Endothelial cell of umbilical vein (primary cell): ENCODE results near the gene YY1. TPM values are rescaled to one million over a fixed set of nuclear protein-coding genes. Genes with fewer than 3 reads are reported as not detected.

Source experiments
- BruUV-seq: library from RNA; stranded (reverse); fragments of 400-500 nt; replicated peaks from 2 replicates; lab custom pipeline; 2021; lab: Mats Ljungman, UMichigan
- CTCF ChIA-PET: fragments of 300-600, 350-600 bp; sonication (Branson Sonifier 250); formaldehyde crosslinking; loops from one replicate; lab custom pipeline; 2021; ENCODE audit warnings: antibody characterized with exemption, inconsistent platforms; lab: Charles Lee
- POLR2A ChIA-PET: fragments of 300-600, 350-600 bp; sonication (Branson Sonifier 250); formaldehyde crosslinking; loops from one replicate; lab custom pipeline; 2021; ENCODE audit warnings: antibody characterized with exemption, inconsistent platforms; lab: Charles Lee
- DNase-seq: peaks from one replicate; pipeline ENCODE4 v3.0.0-alpha.2; 2011; ENCODE audit warnings: low read depth, low spot score
- FAIRE-seq: peaks from 2 replicates; lab custom pipeline; 2011; peaks lifted over from hg19 to GRCh38; lab: Jason Lieb, UNC
- H2AFZ ChIP-seq: 2 replicates; pipeline ENCODE4 v1.6.0; 2012; ENCODE audit warnings: low read depth, low read length, control low read depth, inconsistent platforms
- H3K27ac ChIP-seq: 2 replicates; pipeline ENCODE4 v1.5.1; 2011; ENCODE audit warnings: low read depth, mild to moderate bottlenecking, control low read depth, low read length, moderate library complexity; ENCODE audit not compliant: insufficient read depth
- H3K27me3 ChIP-seq, 2 experiments: 2 replicates each; pipeline versions ENCODE4 v1.6.0 to v1.6.1; 2011; ENCODE audit warnings: low read length in 2 of 2, mixed read lengths in 1 of 2; ENCODE audit not compliant: control insufficient read depth in 2 of 2, insufficient read depth in 2 of 2
- H3K36me3 ChIP-seq, 2 experiments: 2 replicates in 1 of 2; 3 replicates in 1 of 2; pipeline ENCODE4 v1.5.1; 2011; ENCODE audit warnings: low read length in 2 of 2, mild to moderate bottlenecking in 1 of 2, moderate library complexity in 1 of 2; ENCODE audit not compliant: control insufficient read depth in 2 of 2, insufficient read depth in 2 of 2; ENCODE audit errors: extremely low read depth in 1 of 2
- H3K4me1 ChIP-seq: 3 replicates; pipeline ENCODE4 v1.5.1; 2011; ENCODE audit warnings: mild to moderate bottlenecking, low read length; ENCODE audit not compliant: control insufficient read depth, insufficient read depth; ENCODE audit errors: extremely low read depth
- H3K4me2 ChIP-seq: 2 replicates; pipeline ENCODE4 v1.6.1; 2011; ENCODE audit warnings: low read length, control low read depth, mixed read lengths; ENCODE audit not compliant: insufficient read depth
- H3K4me3 ChIP-seq, 3 experiments: fragments of 200-600 bp in 1 of 3; sonication (generic), shearing (Covaris generic) in 1 of 3; replicated peaks in 1 of 3; 2 replicates each; pipeline ENCODE4 v1.5.1; 2011 to 2016; ENCODE audit warnings: control low read depth in 3 of 3, low read length in 3 of 3, mild to moderate bottlenecking in 2 of 3, inconsistent platforms in 1 of 3, low read depth in 1 of 3, moderate library complexity in 1 of 3; ENCODE audit not compliant: insufficient read depth in 1 of 3
- H3K79me2 ChIP-seq: 2 replicates; pipeline ENCODE4 v1.6.0; 2012; ENCODE audit warnings: low read length, inconsistent platforms; ENCODE audit not compliant: control insufficient read depth, insufficient read depth
- H3K9ac ChIP-seq: replicated peaks from 2 replicates; pipeline ENCODE3; 2011; ENCODE audit warnings: low read length, control low read depth; ENCODE audit not compliant: insufficient read depth; ENCODE audit errors: extremely low read depth
- H3K9me1 ChIP-seq: replicated peaks from 3 replicates; pipeline ENCODE4 v1.6.0; 2011; ENCODE audit warnings: mild to moderate bottlenecking, low read length; ENCODE audit not compliant: control insufficient read depth, insufficient read depth; ENCODE audit errors: extremely low read depth
- H3K9me3 ChIP-seq: replicated peaks from 2 replicates; pipeline ENCODE4 v1.5.1; 2012; ENCODE audit warnings: low read length, inconsistent platforms; ENCODE audit not compliant: control insufficient read depth, insufficient read depth
- H4K20me1 ChIP-seq: replicated peaks from 2 replicates; pipeline ENCODE3; 2011; ENCODE audit warnings: mild to moderate bottlenecking, low read length; ENCODE audit not compliant: control insufficient read depth, insufficient read depth; ENCODE audit errors: extremely low read depth
- CTCF ChIP-seq, 2 donors: IDR thresholded peaks; 1 replicate in 1 of 2; 2 replicates in 1 of 2; pipeline ENCODE4 v1.5.1; 2011; ENCODE audit warnings: low read length in 2 of 2, mild to moderate bottlenecking in 2 of 2, moderate library complexity in 2 of 2, control low read depth in 1 of 2, inconsistent platforms in 1 of 2, low read depth in 1 of 2; ENCODE audit not compliant: insufficient read depth in 1 of 2; ENCODE audit errors: extremely low read depth in 1 of 2
- FOS ChIP-seq: IDR thresholded peaks from 2 replicates; pipeline ENCODE4 v1.6.1; 2011; ENCODE audit warnings: mild to moderate bottlenecking, low read length, moderate library complexity, borderline replicate concordance; ENCODE audit not compliant: insufficient read depth
- GATA2 ChIP-seq: IDR thresholded peaks from 2 replicates; pipeline ENCODE4 v1.7.0; 2011; ENCODE audit warnings: low read depth, mild to moderate bottlenecking, moderate library complexity, mixed read lengths, low read length; ENCODE audit not compliant: insufficient read length, insufficient read depth
- MAX ChIP-seq: IDR thresholded peaks from 2 replicates; pipeline ENCODE4 v1.6.1; 2011; ENCODE audit not compliant: insufficient read depth, insufficient read length
- MYC ChIP-seq: IDR thresholded peaks from one replicate; pipeline ENCODE4 v1.6.1; 2011; ENCODE audit warnings: mild to moderate bottlenecking, low read depth, low read length
- dilution Hi-C: fragments of 300-500 bp; cut with MboI; formaldehyde crosslinking; loops from one replicate; pipeline ENCODE4 v1.15.0; 2019; ENCODE audit warnings: low sequenced_read_pairs; ENCODE audit not compliant: extremely low pct_ligation_motif_present
- intact Hi-C: fragments of 100-400 bp; cut with micrococcal nuclease; formaldehyde crosslinking; loops from one replicate; pipeline ENCODE4 v1.10.0; 2022
- polyA plus RNA-seq, 4 experiments: library from polyadenylated mRNA; depleted of rRNA in 3 of 4; stranded (reverse) in 3 of 4; unstranded in 1 of 4; fragments of >200 nt; gene quantifications; 2 replicates each; pipeline versions ENCODE4 v1.2.1 to v1.2.3, GENCODE V29; 2011 to 2012; ENCODE audit warnings: missing spikeins in 1 of 4
- total RNA-seq: library from RNA; stranded (reverse); gene quantifications from 2 replicates; pipeline ENCODE4 v1.2.3, GENCODE V29; 2021

The YY1 gene
- total and polyA plus RNA-seq, 2 donors (not counting 3 experiments of a cell fraction or from before 2014, with no cell fraction given): 23.5 to 78.6 TPM

GRCh38 chr14:100271247-100271939 lies 32.4 kb downstream of the YY1 start:
- H3K4me3 ChIP-seq: no peak overlapping the region
- peaks cover 4 to 10% of the 10 kb centered on the region in 2 experiments for H3K36me3 ChIP-seq
- intact Hi-C loops (no loop called here), dilution Hi-C loops (no loop called here)
- H3K79me2 ChIP-seq: peaks cover 84% of the 10 kb centered on the region
- H3K9me1 ChIP-seq: no peaks in the 10 kb centered on the region
- H3K9me3 ChIP-seq: no peaks in the 10 kb centered on the region
- H3K27me3 ChIP-seq: no peaks in the 10 kb centered on the region
- peak; percentile 61 for DNase-seq
- no peak overlapping the region for H3K27ac ChIP-seq
- no TSS peak for BruUV-seq
- no peak overlapping the region for H3K9ac ChIP-seq
- CTCF ChIA-PET: interaction anchor here (1.8 kb wide), 1 partner anchor 30 kb away, joined by 5 read pairs; no protein-coding TSS in a partner anchor
- no peak for TF ChIP-seq MYC
- peak; percentile 22 to 30 for TF ChIP-seq CTCF (IDR thresholded peaks at IDR 0.05; ENCODE audit: extremely low read depth in 1 of 2, insufficient read depth in 1 of 2, low read depth in 1 of 2, low read length in 2 of 2)
- TF ChIP-seq GATA2: no peak
- no peak for TF ChIP-seq FOS
- no peak for TF ChIP-seq MAX
- peaks cover 8% of the 10 kb centered on the region for H3K4me1 ChIP-seq
- no peak overlapping the region for H3K4me2 ChIP-seq
- no peak for FAIRE-seq
- H4K20me1 ChIP-seq: no peaks in the 10 kb centered on the region
- H2AFZ ChIP-seq: no peak overlapping the region
- POLR2A ChIA-PET: no interaction called here
